GM18858 (cell line): ENCODE measurements around the gene SLC5A10.

ENCODE experiments used
- ATAC-seq: cut with Tn5 transposase; IDR thresholded peaks from one replicate; pipeline ENCODE4 v1.9.1; 2021; ENCODE audit not compliant: unreplicated experiment

The SLC5A10 gene

DNA sequence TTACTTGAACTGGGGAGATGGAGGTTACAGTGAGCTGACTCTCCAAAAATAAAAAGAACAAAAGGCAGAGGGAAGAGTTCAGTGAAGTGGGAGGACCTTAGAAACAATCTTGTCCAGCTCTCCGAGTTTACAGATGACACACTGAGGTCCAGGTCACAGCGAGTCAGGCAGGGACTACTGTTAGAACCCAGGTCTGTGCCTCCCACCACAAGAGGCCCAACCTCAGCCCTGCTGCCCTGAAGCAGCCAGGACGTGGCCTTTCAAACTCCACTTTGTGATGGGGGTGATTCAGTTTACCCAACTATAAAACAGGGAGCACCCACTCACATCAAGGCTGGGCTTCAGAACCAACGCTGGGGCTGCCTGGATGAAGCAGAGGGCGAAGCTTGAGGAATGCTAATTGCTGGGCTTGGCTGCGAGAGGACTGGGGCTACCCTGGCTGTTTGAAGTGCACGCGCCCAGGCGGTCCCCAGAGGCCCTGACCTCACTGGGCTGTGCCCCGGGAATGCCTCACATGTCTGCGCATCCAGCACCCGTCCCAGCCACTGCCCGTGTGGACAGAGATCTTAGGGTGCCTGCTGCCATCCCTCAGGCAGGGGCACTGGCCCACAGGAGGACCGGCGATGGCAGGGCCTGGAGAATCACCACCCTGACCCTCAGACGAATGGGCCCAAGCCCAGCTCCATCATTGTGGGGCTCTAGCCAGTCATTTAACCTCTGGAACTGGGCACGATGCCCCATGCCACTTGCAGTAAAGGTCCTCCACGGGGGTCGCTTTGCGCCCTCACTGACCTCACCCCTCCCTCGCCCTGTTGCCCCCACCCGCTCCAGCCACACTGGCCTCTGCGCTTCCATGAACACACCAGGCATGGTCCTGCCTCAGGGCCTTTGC is 11.4 kb downstream of the SLC5A10 start:
- no peak for ATAC-seq

DNA sequence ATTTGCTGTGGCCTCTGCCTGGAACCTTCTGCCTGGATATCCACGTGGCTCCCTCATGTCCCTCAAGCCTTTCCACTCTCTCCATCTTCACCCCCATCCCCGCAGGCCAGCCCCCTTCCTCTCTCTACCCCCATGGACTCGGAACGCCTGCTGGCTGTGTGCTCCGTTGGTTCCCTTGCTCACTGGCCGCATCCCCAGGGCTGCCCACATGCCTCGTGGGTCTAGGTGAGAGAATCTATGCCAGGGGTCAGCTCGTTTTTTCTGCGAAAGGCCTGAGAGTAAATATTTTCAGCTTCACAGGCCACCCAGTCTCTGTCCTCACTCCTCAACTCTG is 12.0 kb downstream of the SLC5A10 start:
- ATAC-seq, result no peak

DNA sequence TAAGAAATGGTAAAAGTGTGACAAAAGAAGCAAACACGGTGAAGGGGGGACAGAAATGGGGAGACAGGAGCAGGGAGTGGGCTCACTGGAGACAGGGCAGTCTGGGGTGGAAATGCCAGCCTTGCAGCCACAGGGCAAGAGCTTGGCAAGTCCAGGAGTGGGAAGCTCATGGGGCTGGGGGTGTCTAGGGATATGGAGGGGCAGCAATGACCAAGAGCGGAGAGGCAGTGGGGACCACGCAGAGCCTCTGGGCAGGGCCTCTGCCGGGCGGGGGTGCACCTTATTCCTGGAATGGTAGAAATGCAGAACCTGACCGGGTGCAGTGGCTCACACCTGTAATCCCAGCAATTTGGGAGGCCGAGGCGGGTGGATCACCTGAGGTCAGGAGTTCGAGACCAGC is 12.6 kb downstream of the SLC5A10 start:
- ATAC-seq, result no peak

DNA sequence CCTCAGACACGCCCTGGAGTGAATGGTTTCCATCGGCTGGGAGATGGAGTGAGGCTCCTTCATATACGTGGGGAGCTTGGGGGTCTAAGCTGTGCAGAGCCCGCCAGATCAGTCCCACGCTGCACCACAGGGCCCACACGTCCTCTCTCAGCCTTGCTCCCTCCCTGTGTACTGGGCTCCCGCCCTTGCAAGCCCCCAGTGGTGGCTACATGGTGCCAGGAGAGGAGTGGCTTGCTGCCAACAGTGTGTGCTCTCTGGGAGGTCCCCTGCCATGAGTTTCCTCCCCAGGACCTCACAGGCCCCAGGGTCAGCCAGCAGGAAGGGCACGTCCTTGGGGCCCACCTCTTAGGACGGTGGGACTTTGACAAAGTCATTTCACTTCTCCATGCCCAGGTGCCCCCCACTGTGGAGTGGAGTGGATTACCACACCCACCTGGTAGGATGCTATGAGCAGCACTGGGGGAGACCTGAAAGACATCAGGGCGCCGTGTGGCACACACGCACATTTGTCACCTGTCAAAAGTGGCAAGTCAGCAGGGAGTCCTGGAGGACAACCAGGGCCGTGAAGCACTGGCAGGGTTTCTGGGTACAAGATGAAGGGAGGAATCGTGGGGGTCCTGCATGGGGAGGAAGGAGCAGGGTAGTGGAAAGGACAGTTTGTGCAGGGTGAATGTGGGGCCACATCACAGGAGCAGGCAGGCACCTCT is 13.7 kb downstream of the SLC5A10 start:
- ATAC-seq, result no peak

- ATAC-seq, result no peak
These were observed 15.1 kb downstream of the SLC5A10 start for GRCh38 chr17:18966831-18967624.

GRCh38 chr17:18967916-18968315 is 16.0 kb downstream of the SLC5A10 start:
- ATAC-seq, result no peak

DNA sequence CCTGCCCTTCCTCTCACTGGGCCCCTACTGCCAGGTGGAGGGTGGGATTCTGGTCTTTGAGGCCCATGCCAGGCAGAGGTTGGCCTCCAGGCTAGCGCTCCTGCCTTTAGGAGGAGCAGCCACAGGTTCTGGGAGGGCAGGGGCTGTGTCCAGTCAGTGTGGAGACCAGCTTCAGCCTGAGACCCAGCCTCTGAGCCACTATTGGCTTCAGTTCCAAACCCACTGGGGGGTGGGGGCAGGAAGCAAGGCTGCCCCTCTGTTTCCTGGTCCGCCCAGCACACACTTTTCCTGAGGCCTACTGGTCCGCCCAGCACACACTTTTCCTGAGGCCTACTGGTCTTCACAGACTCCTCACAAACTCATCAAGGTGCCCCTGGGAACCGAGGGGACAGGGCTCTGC is 16.4 kb downstream of the SLC5A10 start:
- ATAC-seq, result no peak

GRCh38 chr17:18968945-18969887 is 17.3 kb downstream of the SLC5A10 start:
- no peak for ATAC-seq

- ATAC-seq, result no peak
These were observed 18.9 kb downstream of the SLC5A10 start for GRCh38 chr17:18970582-18971480.

DNA sequence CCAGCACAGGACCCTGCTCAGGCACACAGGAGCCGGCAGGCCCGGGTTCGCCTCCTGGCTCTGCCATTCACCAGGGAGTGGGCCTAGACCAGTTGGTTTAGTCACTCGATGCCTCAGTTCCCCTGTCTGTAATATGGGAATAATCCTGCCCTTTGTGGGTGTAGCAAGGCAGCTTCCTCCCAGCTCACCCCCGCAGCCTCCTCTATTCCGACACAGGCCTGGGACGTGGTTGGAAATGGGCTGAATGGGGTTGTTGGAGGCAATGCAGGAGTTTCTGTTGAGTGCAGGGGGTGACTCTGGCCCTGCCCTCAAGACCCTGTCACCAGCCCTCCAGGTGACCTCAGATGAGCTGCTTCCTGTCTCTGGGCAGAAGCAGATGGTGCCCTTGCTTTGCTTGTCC is 19.8 kb downstream of the SLC5A10 start:
- no peak for ATAC-seq

- no peak for ATAC-seq
These were observed 22.6 kb downstream of the SLC5A10 start for GRCh38 chr17:18974407-18975149.

GRCh38 chr17:18975597-18975996 is 23.6 kb downstream of the SLC5A10 start:
- ATAC-seq, result no peak

GRCh38 chr17:18976201-18976600 is 24.2 kb downstream of the SLC5A10 start:
- ATAC-seq, result no peak

GRCh38 chr17:18977021-18977420 is 25.1 kb downstream of the SLC5A10 start:
- no peak for ATAC-seq

- ATAC-seq, result no peak
These were observed 25.7 kb downstream of the SLC5A10 start for GRCh38 chr17:18977646-18978045.

GRCh38 chr17:18978050-18978449 is 26.1 kb downstream of the SLC5A10 start:
- ATAC-seq, result no peak

DNA sequence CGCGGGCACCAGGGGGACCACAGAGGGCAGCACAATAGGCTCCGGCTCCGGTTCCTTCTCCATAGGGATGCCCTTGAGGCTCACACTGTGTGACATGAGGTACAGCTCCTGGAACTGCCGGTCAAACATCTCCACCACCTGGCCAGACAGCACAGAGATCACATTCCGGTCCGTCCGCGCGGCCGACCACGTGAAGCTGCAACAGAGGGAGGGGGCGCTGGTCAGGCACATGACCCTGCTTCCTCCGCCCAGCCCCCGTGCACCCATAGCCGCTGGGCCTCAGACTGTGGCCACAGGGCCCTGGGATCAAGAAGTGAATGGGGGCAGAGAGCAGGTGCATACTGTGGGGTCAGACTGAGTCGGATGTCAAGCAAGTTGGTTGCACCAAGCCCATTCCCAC is 26.7 kb downstream of the SLC5A10 start:
- ATAC-seq, result no peak

- no peak for ATAC-seq
These were observed 28.8 kb downstream of the SLC5A10 start for GRCh38 chr17:18980682-18981334.

GRCh38 chr17:18981335-18981641 is 29.3 kb downstream of the SLC5A10 start:
- no peak for ATAC-seq
